Breast epithelium (tissue), 4 donors: ENCODE measurements around the gene BRSK1. TPM values are rescaled to one million over a fixed set of nuclear protein-coding genes. Genes with fewer than 3 reads are reported as not detected.
A peak's percentile ranks its signal among the peaks of the same experiment; 100 is the strongest.

Experiments used
- DNase-seq, 2 donors: peaks; one replicate each; pipeline ENCODE4 v3.0.0-alpha.2; 2019; ENCODE audit warnings: low spot score in 2 of 2
- H3K27ac ChIP-seq, 2 donors: fragments of 200-600 bp; sonication (generic) in 1 of 2; one replicate each; pipeline ENCODE4 v1.5.1; 2016 to 2019; ENCODE audit warnings: mild to moderate bottlenecking in 1 of 2
- H3K27me3 ChIP-seq, 2 donors: fragments of 200-600 bp; sonication (generic) in 1 of 2; one replicate each; pipeline versions ENCODE4 v1.5.1 to v1.6.0; 2017 to 2019; ENCODE audit warnings: control low read depth in 1 of 2, mild to moderate bottlenecking in 1 of 2
- H3K36me3 ChIP-seq: fragments of 200-600 bp; one replicate; pipeline ENCODE4 v1.5.1; 2019
- H3K4me1 ChIP-seq, 2 donors: fragments of 200-600 bp; sonication (generic); one replicate each; pipeline ENCODE4 v1.5.1; 2016 to 2019; ENCODE audit warnings: control low read depth in 1 of 2
- H3K4me3 ChIP-seq, 3 donors: fragments of 200-600 bp; sonication (generic); 1 replicate in 2 of 3; 2 replicates in 1 of 3; pipeline ENCODE4 v1.5.1; 2016 to 2019; ENCODE audit warnings: mild to moderate bottlenecking in 3 of 3, moderate library complexity in 2 of 3
- H3K9me3 ChIP-seq, 2 donors: fragments of 200-600 bp; sonication (generic) in 1 of 2; one replicate each; pipeline ENCODE4 v1.5.1; 2016 to 2019; ENCODE audit warnings: control low read depth in 1 of 2
- POLR2A ChIP-seq: fragments of 450-650 bp; IDR thresholded peaks from one replicate; pipeline ENCODE4 v1.6.1; 2016; ENCODE audit warnings: antibody characterized with exemption, mild to moderate bottlenecking, moderate library complexity
- POLR2AphosphoS5 ChIP-seq, 3 donors: sonication (generic); formaldehyde crosslinking; IDR thresholded peaks; one replicate each; pipeline ENCODE4 v1.6.1; 2017; ENCODE audit warnings: antibody characterized with exemption in 3 of 3
- intact Hi-C: fragments of 100-400 bp; cut with DNase I; formaldehyde crosslinking; loops from one replicate; pipeline ENCODE4 v1.15.1; 2023; ENCODE audit warnings: low total_unique reads
- total RNA-seq, 3 donors: library from RNA; depleted of rRNA; stranded (reverse); fragments of >200 nt; gene quantifications; one replicate each; pipeline ENCODE4 v1.1.0, GENCODE V29; 2016
- TF ChIP-seq, protein P1 (sequence below), 3 donors: fragments of 450-650 bp; IDR thresholded peaks; one replicate each; pipeline ENCODE4 v1.5.1; 2016 to 2017; ENCODE audit warnings: antibody characterized with exemption in 3 of 3, mild to moderate bottlenecking in 3 of 3, moderate library complexity in 3 of 3

Gene BRSK1
- total RNA-seq, 3 donors from 2014 or later: 2.5 to 4.6 TPM; not detected in 1

DNA sequence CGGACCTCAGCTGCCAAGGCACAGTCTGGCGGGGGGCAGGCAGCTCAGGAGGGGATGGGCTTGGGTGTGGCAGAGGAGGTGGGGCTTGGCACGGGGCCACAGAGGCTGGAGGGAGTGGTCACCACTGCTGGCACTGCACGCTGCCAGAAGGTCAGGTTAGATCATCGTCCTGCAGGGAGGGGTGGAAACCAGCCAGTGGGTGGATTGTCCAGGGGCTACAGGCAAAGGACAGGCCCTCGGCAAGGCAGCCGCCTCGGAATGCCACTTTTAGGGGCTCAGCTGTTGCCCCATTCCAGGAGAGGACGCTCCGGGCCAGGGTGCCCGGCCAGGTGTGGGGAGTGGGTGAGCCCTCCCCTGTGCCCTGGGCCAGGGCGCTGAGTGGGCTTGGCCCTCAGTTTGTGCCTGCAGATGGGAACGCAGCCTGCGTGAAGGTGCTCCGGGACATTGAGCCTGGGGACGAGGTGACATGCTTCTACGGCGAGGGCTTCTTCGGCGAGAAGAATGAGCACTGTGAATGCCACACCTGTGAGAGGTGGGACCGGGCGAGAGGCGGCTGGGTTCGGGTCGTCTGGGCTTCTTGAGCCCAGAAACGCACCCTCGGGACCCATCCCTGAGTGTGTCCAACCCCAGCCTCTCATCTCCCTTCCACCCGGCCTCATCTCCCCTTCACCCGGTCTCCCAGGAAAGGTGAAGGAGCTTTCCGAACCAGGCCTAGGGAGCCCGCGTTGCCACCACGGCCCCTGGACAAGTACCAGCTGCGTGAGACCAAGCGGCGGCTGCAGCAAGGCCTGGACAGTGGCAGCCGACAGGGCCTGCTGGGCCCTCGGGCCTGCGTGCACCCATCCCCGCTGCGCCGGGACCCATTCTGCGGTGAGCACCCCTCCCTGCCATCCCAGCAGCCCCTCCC, 62.3 kb downstream of the BRSK1 start:
- no peak overlapping the region for H3K4me3 ChIP-seq
- peak overlapping the region; percentile 25 to 58 for H3K27ac ChIP-seq
- no peaks in the 10 kb centered on the region for H3K36me3 ChIP-seq
- no peaks in the 10 kb centered on the region for H3K4me1 ChIP-seq
- DNase-seq: no peak
- intact Hi-C loops: no loop called here
- no peaks in the 10 kb centered on the region for H3K9me3 ChIP-seq
- no peaks in the 10 kb centered on the region for H3K27me3 ChIP-seq
- TF ChIP-seq POLR2A: no peak
- TF ChIP-seq, protein P1, sequence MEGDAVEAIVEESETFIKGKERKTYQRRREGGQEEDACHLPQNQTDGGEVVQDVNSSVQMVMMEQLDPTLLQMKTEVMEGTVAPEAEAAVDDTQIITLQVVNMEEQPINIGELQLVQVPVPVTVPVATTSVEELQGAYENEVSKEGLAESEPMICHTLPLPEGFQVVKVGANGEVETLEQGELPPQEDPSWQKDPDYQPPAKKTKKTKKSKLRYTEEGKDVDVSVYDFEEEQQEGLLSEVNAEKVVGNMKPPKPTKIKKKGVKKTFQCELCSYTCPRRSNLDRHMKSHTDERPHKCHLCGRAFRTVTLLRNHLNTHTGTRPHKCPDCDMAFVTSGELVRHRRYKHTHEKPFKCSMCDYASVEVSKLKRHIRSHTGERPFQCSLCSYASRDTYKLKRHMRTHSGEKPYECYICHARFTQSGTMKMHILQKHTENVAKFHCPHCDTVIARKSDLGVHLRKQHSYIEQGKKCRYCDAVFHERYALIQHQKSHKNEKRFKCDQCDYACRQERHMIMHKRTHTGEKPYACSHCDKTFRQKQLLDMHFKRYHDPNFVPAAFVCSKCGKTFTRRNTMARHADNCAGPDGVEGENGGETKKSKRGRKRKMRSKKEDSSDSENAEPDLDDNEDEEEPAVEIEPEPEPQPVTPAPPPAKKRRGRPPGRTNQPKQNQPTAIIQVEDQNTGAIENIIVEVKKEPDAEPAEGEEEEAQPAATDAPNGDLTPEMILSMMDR (IDR thresholded peaks at IDR 0.05): no peak
- no peak for TF ChIP-seq POLR2AphosphoS5 (IDR thresholded peaks at IDR 0.05)

DNA sequence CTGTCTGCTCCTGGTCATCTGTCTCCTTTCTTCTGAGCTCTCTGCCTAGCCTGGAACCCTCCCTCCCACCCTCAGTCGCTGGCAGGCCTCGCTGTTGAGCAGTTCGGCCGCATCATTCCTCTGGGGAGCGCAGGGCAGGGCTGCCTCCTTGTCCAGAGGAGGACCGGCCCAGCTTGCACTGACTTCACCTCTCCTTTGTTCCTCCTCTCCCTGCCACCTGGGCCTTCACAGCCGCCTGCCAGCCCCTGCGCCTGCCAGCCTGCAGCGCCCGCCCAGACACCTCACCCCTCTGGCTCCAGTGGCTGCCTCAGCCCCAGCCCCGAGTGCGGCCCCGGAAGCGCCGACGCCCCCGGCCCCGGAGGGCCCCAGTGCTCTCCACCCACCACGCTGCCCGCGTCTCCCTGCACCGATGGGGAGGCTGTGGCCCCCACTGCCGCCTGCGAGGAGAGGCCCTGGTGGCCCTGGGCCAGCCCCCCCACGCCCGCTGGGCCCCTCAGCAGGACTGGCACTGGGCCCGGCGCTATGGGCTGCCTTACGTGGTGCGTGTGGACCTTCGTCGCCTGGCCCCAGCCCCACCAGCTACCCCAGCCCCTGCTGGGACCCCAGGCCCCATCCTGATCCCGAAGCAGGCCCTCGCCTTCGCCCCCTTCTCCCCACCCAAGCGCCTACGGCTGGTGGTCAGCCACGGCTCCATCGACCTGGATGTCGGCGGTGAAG, 63.1 kb downstream of the BRSK1 start:
- DNase-seq: no peak
- TF ChIP-seq POLR2A (no peak), POLR2AphosphoS5 (IDR thresholded peaks at IDR 0.05) (no peak)
- TF ChIP-seq, protein P1 (IDR thresholded peaks at IDR 0.05): no peak
- Histone ChIP-seq H3K4me1 (no peaks in the 10 kb centered on the region), H3K4me3 (no peak overlapping the region), H3K27ac (peak overlapping the region in 1 of 2 donors; percentile 58), H3K36me3 (no peaks in the 10 kb centered on the region), H3K27me3 (peaks cover 0 to 8% of the 10 kb centered on the region in 2 donors), H3K9me3 (no peaks in the 10 kb centered on the region)
- intact Hi-C loops: no loop called here

DNA sequence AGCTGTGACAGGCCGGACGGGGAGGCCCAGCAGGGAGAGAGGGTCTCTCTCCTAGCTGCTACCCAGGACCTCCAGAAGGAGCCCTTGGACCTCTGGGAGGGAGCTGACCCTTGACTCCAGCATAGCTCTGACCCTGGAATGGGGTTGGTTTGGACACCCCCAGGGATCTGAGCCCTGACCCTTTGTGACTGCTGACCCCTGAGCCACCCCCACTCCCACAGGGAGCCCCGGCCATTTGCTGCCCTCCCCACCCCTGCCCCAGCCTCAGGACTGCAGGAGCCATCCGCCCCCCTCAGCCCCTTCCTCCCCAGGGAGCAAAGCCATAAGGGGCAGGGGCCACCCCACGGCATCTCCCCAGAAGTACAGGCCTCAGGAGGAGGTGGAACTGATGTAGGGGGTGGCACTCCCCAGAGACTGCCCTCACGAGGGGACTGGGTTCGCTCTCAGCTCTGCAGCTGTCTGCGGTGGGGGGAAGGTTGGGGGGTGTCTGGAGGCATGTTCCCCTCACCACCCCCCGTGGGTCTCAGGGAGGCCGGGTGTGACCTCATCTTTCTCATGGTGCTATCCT, 63.7 kb downstream of the BRSK1 start:
- Histone ChIP-seq H3K4me3 (no peak overlapping the region), H3K36me3 (no peaks in the 10 kb centered on the region), H3K27ac (no peak overlapping the region), H3K4me1 (no peaks in the 10 kb centered on the region), H3K9me3 (no peaks in the 10 kb centered on the region), H3K27me3 (peaks cover 6 to 14% of the 10 kb centered on the region in 2 donors)
- no peak for DNase-seq
- intact Hi-C loops: no loop called here
- TF ChIP-seq POLR2A (no peak), POLR2AphosphoS5 (IDR thresholded peaks at IDR 0.05) (no peak)
- TF ChIP-seq, protein P1 (IDR thresholded peaks at IDR 0.05): no peak

DNA sequence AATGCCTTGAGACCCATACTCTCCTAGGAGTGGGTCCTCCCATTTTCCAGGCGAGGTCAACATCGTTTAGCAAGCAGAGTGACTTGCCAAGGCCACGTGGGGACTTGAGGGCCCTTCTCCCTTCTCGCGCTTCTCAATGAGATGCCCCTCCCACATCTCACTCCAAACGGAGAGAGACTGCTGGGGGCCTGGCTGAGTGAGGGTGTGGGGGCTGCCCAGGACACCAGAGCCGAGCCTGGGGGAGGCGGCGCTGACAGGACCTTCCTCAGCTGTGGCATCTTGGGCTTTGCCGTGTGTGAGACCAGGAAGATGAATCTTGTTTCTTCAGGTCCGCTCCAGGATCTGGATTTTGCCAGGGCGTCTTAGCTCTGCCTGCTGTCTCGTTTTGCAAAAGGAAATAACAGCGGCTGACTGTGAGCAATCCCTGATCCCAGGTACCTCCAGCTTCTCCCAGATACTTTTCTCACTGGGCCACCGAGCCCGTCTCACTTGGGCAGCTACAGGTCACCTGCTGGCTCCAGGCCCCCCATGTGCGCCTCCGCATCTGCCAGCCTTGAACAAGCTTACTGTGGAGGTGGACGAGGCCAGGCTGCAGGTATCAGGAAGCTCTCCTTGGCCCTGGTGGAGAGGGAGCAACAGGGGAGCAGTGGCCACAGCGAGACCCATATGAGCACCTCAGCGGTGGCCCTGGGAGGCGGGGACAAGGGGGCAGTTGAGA, 64.7 kb downstream of the BRSK1 start:
- TF ChIP-seq POLR2A (no peak), POLR2AphosphoS5 (IDR thresholded peaks at IDR 0.05) (no peak)
- TF ChIP-seq, protein P1 (IDR thresholded peaks at IDR 0.05): no peak
- H3K4me3 ChIP-seq: no peak overlapping the region
- intact Hi-C loops: no loop called here
- no peaks in the 10 kb centered on the region for H3K36me3 ChIP-seq
- H3K27ac ChIP-seq: no peak overlapping the region
- no peak for DNase-seq
- no peaks in the 10 kb centered on the region for H3K9me3 ChIP-seq
- peaks cover 11 to 23% of the 10 kb centered on the region in 2 donors for H3K27me3 ChIP-seq
- no peaks in the 10 kb centered on the region for H3K4me1 ChIP-seq
